ENCODE results near the gene TRIO. TPM values are rescaled to one million over a fixed set of nuclear protein-coding genes. Genes with fewer than 3 reads are reported as not detected.

TRIO gene
- total RNA-seq, 6 experiments from 2014 or later, result 167 to 219 (median 190) TPM

GRCh38 chr5:14247054-14247386, 103.9 kb downstream of the TRIO start:
- H3K36me3 Mint-ChIP-seq (ENCODE audit: low read depth), result peaks cover 37% of the 10 kb centered on the region
- no peak for TF ChIP-seq CTCF (IDR thresholded peaks at IDR 0.05)
- peaks cover 97% of the 10 kb centered on the region for H3K4me1 Mint-ChIP-seq (ENCODE audit: low read depth)
- no peak overlapping the region for H3K4me3 Mint-ChIP-seq
- peak overlapping the region; percentile 67 for H3K27ac Mint-ChIP-seq
- no peaks in the 10 kb centered on the region for H3K9me3 Mint-ChIP-seq
- H3K27me3 Mint-ChIP-seq (ENCODE audit: insufficient read depth), result peaks cover 6% of the 10 kb centered on the region
- DNase-seq, result no peak

GRCh38 chr5:14249258-14250082, 106.3 kb downstream of the TRIO start:
- H3K9me3 Mint-ChIP-seq, result peaks cover 21% of the 10 kb centered on the region
- TF ChIP-seq CTCF (IDR thresholded peaks at IDR 0.05), result no peak
- peaks cover 82% of the 10 kb centered on the region for H3K4me1 Mint-ChIP-seq (ENCODE audit: low read depth)
- H3K36me3 Mint-ChIP-seq (ENCODE audit: low read depth), result peaks cover 53% of the 10 kb centered on the region
- no peak for DNase-seq
- H3K27me3 Mint-ChIP-seq (ENCODE audit: insufficient read depth), result peaks cover 5% of the 10 kb centered on the region
- peak overlapping the region; percentile 63 for H3K4me3 Mint-ChIP-seq
- H3K27ac Mint-ChIP-seq, result peak overlapping the region; percentile 85

- TF ChIP-seq CTCF (IDR thresholded peaks at IDR 0.05), result no peak
- DNase-seq, result peak; percentile 61
- Mint-ChIP-seq H3K27ac (peak overlapping the region; percentile 85), H3K27me3 (ENCODE audit: insufficient read depth) (peaks cover 2% of the 10 kb centered on the region), H3K9me3 (peaks cover 29% of the 10 kb centered on the region), H3K4me3 (peak overlapping the region; percentile 63; the same call in 1 of the 2 replicates), H3K4me1 (ENCODE audit: low read depth) (peaks cover 75% of the 10 kb centered on the region), H3K36me3 (ENCODE audit: low read depth) (peaks cover 60% of the 10 kb centered on the region)
Measured at GRCh38 chr5:14250084-14250695, 107.0 kb downstream of the TRIO start.

- H3K4me1 Mint-ChIP-seq (ENCODE audit: low read depth), result peaks cover 70% of the 10 kb centered on the region
Measured at GRCh38 chr5:14250748-14251701, 107.9 kb downstream of the TRIO start.

More at GRCh38 chr5:14250748-14251701, 107.9 kb downstream of the TRIO start:
- Mint-ChIP-seq H3K9me3 (peaks cover 37% of the 10 kb centered on the region), H3K27me3 (ENCODE audit: insufficient read depth) (peaks cover 2% of the 10 kb centered on the region), H3K4me3 (peak overlapping the region; percentile 63; the same call in 1 of the 2 replicates), H3K27ac (peak overlapping the region; percentile 85), H3K36me3 (ENCODE audit: low read depth) (peaks cover 64% of the 10 kb centered on the region)
- no peak for TF ChIP-seq CTCF (IDR thresholded peaks at IDR 0.05)
- no peak for DNase-seq

All from HFFc6 (cell line).